NCI-H2029 (cell line): Measurements from ENCODE around the gene GNG7.
"Not testable (repeated sequence)": the region's sequence is repeated elsewhere in the genome, so short reads cannot be mapped to it uniquely, and the experiment has no call there.

Experiments
- DNase-seq: peaks from one replicate; lab custom pipeline; 2025; lab: John Stamatoyannopoulos, UW

The GNG7 gene

GRCh38 chr19:2600914-2601870 lies 101.3 kb downstream of the GNG7 start:
- DNase-seq = no peak

GRCh38 chr19:2594319-2594718 lies 108.2 kb downstream of the GNG7 start:
- DNase-seq = no peak

GRCh38 chr19:2592824-2593223 lies 109.7 kb downstream of the GNG7 start:
- no peak for DNase-seq

- DNase-seq = no peak
Measured at GRCh38 chr19:2591537-2592291, 110.8 kb downstream of the GNG7 start.

DNA sequence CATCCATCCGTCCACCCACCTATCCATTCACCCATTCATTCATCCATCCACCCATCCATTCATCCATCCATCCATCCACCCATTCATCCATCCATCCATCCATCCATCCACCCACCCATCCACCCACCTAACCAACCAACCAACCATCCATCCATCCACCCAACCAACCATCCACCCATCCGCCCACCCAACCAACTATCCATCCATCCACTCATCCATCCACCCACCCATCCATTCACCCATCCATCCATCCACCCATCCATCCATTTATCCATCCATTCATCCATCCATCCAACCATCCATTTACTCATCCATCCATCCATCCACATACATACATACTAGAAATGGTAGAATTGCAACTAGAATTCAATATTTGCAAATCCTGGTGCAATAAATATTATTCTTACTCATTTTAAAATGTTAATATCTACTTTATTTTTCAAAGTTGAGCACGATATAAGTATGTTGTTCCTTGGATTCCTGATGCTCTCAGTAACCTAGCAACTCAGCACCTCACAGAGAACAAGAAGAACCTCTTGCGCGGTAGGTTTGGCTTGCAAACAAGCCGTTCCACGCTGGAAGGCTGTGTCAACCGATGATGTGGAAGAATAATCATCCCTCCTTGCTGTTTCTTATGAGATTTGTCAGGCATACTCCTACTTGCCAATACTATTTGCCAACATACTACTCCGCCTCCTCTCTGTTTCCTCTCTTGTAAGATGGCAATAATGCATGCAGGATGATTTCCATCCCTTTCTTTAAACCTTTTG lies 111.7 kb downstream of the GNG7 start:
- no peak for DNase-seq

DNA sequence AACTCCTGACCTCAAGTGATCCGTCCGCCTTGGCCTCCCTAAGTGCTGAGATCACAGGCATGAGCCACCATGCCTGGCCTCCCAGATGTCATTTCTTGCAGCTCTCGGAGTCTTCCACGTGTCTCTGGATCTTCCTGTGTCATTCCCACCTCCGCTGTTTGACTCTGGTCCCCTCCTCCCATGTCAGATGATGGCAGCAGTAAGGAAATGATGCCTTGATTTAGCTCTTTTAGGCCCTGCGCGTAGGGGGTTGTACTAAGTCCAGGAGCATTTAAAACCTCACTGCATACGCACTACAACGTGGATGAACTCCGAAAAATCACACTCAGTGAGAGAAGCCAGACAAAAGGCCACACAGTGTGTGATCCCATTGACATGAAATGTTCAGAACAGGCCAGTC lies 113.1 kb downstream of the GNG7 start:
- DNase-seq = no peak

GRCh38 chr19:2588081-2588777 lies 114.3 kb downstream of the GNG7 start:
- no peak for DNase-seq

DNA sequence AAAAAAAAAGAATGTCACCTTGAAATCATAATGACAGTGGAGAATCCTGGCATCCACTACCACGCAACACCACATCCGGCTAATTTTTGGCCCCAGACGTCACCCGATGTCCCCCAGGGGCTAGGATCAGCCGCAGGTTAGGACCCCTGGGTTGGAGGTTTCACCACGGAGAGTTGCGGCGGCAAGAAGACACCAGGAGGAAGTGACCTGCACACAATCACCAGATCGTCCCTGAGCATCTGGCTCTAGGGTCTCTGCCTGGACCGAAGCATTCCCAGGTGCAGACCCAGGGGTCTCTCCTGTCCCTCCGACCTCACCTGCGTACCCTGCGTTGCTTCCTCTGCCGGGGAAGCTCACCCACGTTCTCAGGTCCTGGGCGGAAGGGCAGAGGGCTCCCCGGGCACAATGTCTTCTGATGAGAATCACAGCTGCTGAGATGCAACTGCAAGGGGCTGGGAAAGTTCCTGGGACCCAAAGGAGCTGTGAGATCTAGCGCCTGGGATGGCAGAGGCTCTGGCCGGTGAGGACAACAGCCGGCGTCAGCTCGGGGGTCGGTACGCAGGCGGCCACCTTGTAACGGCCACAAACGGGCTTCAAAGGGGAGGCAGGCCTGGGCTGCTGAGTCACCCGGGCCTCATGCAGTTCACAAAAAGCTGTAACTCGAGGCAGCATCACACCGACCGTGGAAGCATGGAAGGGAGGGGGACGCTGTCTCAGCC lies 115.3 kb downstream of the GNG7 start:
- DNase-seq = no peak

- no peak for DNase-seq
Measured at GRCh38 chr19:2586196-2586595, 116.3 kb downstream of the GNG7 start.

- DNase-seq = no peak
Measured at GRCh38 chr19:2584002-2584401, 118.5 kb downstream of the GNG7 start.

- no peak for DNase-seq
Measured at GRCh38 chr19:2582984-2583956, 119.2 kb downstream of the GNG7 start.

GRCh38 chr19:2580396-2580795 lies 122.1 kb downstream of the GNG7 start:
- not testable (repeated sequence) for DNase-seq

DNA sequence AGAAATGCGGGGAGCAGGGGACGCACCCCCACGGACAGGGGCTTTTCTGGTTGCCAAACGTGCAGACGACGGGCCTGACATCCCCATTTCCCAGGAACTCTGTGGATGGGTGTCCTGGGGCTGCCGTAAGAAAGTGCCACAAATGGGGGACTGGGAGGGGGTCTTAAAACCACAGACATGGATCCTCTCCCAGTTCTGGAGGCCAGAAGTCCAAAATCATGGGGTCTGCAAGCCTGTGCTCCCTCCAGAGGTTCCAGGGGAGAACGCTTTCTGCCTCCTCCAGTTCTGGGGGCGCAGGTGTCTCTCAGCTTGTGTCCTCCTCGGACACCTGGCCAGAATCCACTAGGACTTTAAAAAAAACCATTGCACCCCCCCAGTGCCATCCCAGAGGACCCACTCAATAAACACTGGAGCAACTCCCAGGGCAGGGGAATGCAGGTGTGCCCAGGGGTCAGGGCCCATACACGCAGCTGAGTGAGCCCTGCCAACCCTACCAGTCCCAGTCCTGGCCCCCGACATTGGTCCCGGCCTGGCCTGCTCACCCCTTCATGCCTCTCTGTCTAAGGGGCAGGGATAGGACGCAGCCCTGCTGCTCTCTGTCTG lies 122.7 kb downstream of the GNG7 start:
- DNase-seq = no peak

DNA sequence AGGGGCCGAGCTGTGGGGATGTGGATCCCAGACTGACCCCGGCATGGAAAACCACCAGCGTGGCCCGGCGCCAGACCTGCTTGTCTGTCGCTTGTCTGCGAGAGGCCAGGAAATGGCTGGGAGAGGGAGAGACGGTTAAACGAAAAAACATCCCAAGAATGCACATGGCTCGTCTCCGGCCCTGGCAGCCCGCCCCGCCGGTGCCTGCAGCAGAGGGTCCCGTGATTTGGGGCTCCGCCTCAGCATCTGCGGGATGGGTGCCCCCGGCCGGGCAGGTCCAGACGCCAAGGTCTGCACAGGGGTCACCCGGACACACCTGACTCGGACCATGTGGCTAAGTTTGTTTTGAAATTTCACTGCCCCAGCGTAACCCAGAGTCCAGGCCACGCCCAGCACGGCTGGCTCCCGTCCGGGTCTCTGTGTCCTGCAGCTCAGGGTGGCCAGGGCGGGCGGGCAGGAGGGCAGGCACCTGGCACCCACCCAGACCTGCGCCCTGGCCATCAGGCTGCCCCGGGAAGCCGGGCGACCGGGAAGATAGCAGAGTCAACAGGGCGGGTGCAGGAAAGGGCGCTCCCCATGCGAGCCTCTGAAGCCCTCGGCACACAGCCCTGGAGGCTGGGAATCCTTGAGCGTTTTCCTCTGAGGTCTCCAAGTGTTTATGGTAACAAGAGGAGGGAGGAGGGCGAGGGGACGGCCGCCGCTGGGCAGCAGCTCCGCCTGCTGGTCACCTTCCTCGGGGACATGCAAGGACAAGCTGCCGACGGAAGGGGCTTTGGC lies 123.4 kb downstream of the GNG7 start:
- DNase-seq = peak; percentile 82

DNA sequence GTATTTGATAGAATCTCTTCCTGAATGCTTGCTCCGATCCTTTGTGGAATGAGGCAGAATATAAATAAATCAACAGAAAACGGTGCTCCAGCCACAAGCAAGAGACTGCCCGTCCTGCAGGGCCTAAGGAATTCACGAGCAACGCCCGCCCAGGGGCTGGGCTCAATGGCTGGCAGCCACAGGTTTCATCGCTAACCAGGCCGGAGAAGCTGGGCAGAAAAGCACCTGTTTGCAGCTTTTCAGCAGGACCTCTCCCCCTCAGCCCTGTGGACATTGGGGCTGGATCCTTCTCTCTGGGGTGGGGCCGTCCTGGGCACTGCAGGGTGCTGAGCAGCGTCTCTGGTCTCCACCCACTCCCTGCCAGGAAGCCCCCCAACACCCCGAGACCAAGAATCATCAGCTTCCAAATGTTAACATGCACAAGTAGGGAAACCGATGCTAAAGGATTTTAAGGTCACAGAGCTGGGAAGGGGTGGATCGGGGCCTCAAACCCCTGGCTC lies 124.1 kb downstream of the GNG7 start:
- no peak for DNase-seq

DNA sequence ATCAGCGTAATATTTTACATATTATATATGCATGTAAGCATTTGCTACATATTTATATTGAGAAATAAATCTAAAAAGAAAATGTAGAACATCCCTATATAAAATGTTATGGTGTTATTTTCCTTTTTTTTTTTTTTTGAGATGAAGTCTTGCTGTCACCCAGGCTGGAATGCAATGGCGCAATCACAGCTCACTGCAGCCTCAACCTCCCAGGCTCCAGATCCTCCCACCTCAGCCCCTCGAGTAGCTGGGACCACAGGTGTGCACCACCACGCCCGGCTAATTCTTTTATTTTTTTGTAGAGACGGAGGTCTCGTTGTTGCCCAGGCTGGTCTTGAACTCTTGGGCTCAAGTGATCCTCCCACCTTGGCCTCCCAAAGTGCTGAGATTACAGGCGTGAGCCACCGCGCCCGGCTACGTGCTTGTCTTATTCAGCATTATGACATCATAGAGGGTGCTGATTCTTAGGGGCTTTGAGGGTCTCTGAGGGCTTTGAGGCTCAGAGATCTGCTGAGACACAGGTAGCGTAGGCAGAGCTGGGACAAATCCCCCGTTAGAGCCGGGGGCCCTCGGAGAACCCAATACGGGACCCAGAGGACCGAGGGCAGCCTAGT lies 124.7 kb downstream of the GNG7 start:
- no peak for DNase-seq

- no peak for DNase-seq
Measured at GRCh38 chr19:2575734-2576481, 126.6 kb downstream of the GNG7 start.
